HG03565 (cell line): ENCODE results near the gene TIMP2.
"Not testable (repeated sequence)": the region's sequence is repeated elsewhere in the genome, so short reads cannot be mapped to it uniquely, and the experiment has no call there.

ENCODE experiments used
- ATAC-seq: cut with Tn5 transposase; IDR thresholded peaks from one replicate; pipeline ENCODE4 v1.9.1; 2021; ENCODE audit warnings: mild to moderate bottlenecking, moderate library complexity; ENCODE audit not compliant: unreplicated experiment

The TIMP2 gene

DNA sequence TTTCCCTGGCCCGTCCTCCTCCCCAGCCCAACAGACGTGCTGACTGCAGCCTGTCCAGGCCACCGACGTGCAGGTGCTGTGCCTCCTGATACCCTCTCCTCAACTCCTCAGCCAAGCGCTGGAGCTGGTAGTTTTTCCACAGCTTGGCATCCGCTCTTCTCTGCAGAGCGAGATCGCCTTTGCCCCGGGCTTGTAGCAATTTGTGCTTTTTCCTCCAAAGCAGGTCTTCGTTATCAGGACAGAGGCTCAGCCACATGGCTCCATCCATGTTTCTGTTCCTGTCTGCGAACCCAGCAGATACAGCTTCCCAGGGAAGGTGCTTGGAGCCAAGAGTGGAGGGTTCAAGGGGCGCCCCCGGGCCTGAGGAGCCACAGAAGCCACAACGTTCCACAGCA lies 33.1 kb downstream of the TIMP2 start:
- ATAC-seq, result no peak

DNA sequence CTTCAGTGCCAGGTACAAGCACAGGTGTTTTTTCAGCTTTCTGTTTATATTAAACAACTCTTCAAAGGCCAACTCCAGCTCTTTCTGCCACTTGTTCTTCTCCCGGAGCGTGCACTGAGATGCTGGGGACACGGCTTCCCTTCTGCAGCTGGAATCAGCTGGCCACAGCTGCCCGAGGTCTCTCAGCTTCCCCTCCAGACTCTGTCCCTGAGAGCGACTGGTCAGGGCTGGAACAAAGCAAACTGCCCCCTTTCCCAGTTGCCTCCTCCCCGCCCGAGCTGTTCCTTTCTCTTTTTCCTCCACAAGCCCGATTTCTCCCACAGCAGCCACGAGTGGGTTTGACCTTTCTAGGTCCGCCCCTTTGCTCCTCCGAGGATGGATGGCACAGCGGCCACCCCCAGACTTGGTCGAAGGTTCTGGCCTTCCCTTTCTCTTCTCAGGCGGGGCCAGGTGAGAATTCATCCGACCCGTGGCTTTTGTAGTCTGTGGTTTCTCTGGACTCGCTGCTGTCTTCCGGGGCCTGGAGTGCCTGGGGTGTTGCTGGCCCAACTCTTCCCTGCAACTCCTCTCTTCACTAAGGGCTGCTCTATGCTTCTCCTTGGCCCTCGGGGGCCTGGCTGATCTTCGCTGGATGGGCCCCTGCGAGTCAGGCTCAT lies 33.7 kb downstream of the TIMP2 start:
- ATAC-seq, result no peak

DNA sequence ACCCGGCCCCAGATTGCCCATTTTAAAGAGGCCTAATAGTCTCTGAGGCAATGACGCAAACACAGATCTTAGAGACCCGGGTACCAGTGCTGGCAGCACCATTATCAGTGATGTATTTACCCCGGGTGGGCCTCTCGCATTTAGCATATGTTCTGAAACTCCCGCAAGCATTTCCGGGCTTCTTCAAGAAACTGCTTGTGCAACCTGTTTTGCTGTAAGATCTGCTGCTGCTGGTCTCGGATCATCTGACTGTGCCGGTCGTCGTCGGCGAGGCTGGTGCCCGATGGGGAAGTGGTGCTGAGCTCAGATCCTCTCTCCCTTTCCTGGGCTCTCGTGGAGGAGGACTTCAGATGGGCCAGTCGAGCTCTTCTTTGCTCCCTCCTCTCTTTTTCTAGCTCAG lies 34.7 kb downstream of the TIMP2 start:
- no peak for ATAC-seq

DNA sequence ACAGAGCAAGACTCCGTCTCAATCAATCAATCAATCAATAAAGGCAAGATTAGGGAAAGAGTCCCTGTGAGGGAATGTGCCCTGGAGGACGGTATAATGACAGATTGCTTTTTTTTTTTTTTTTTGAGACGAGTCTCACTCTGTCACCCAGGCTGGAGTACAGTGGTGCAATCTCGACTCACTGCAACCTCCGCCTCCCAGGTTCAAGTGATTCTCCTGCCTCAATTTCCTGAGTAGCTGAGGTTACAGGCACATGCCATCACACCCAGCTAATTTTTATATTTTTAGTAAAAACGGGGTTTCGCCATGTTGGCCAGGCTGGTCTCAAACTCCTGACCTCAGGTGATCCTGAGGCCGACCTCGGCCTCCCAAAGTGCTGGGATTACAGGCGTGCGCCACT lies 35.1 kb downstream of the TIMP2 start:
- ATAC-seq, result not testable (repeated sequence)

DNA sequence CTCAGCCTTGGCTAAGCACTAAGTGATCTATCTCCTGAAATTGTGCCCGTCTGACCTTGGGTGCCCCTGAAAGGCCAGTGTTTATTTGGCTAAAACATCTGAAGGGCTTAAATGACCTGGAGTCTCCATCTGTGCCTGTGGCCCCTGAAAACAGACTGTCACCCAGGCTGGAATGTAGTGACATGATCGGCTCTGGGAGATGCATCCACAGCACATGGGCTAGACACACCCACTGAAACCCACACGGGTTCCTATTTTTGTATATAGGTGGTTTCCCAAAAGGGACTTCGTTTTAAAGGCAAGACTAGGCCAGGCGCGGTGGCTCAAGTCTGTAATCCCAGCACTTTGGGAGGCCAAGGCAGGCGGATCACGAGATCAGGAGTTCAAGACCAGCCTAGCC lies 35.7 kb downstream of the TIMP2 start:
- ATAC-seq, result no peak

DNA sequence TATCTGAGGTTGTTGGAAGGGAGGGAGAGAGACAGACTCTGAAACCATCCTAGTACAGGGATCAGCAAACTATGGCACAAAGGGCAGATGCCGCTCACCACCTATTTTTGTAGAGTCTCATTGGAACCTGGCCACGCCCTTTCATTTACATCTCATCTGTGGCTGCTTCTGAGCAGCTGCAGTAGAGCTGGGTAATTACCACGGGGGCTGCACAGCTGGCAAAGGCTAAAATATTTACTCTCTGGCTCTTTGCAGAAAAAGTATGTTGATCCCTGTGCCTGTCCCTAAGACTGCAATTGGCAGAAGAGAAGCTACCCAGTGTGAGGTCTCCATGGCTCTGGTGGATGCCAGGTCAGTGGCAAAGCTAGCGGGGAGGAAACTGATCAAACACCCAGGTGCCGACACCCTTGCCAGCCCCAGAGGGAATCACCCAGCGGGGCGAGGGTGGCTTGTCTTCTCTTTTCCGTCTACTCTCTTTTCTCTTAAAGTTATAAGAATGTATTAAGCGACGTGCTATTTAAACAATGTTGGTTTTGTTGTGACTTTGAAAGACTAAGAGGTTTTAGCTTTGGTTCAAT lies 36.2 kb downstream of the TIMP2 start:
- ATAC-seq, result no peak

DNA sequence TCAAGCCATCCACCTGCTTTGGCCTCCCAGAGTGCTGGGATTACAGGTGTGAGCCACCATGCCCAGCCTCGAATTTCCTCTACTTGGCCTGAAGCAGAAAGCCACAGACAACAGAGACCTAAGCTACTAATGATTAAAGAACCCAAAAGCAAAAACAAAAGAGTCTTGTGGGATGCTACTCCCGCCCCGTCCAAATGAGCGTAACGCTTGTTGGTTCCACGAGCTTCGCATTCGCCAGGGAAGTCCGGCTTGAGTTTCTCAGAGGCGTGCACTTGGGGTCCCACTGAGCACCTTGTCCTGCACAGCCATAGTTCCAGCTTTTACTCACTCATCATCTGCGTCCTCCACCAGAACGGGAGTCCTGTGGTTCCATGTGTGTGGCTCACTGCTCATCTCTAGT lies 38.2 kb downstream of the TIMP2 start:
- no peak for ATAC-seq

DNA sequence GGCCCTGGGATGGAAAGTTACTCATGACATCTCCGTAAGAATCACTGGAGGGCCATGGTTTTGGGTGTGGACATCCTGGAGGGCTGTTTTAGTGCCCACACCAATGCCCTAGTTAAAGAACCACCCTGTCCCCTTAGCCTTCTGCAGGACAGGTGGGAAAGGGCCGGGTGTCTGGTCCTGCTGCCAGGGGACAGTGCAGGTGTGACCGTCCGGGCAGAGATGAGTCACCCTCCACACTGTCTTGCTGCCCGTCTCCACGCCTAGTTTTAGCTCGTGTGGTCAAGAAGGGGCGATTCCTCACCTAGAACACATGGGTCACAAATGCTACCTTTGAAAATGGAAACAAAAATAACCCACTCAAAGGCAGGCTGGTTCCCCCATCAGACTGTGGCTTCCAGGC lies 39.2 kb downstream of the TIMP2 start:
- ATAC-seq, result no peak

DNA sequence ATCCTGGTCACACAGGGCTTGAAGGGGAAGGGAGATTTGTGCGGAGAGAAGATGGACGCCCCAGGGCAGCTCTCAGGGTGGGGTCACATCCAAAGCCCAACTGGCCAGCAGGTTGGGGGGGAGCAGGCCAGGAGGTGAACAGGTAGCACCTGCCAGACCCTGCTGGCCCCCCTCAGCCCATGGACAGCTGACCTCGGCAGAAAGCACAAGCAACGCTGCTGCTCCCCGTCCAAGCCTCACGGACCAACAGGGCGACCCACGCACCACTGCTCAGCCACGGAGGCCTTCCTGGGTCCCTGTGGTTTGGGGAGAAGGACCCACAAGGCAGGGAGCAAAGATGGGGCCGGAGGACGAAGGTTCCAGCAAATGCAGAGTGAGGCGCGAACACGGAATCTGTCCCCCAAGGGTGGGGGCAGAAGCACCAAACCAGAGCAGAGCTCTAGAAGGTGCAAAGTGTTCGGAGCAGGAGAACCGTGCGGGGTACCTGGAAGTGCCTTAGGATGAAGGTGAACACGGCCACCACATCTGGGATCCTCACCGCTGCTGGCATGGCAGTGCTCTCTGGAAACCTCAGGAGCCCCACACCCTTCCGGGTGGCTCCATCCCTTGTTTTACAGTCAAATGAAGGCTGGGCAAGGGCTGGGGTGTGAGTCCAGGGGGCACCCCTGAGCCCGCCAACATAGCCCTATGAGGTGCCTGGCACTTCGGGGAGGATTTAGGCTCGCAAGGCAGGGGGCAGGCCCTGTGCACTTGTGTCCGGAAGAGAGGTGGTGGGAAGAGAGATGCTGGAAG lies 40.1 kb downstream of the TIMP2 start:
- ATAC-seq, result no peak

DNA sequence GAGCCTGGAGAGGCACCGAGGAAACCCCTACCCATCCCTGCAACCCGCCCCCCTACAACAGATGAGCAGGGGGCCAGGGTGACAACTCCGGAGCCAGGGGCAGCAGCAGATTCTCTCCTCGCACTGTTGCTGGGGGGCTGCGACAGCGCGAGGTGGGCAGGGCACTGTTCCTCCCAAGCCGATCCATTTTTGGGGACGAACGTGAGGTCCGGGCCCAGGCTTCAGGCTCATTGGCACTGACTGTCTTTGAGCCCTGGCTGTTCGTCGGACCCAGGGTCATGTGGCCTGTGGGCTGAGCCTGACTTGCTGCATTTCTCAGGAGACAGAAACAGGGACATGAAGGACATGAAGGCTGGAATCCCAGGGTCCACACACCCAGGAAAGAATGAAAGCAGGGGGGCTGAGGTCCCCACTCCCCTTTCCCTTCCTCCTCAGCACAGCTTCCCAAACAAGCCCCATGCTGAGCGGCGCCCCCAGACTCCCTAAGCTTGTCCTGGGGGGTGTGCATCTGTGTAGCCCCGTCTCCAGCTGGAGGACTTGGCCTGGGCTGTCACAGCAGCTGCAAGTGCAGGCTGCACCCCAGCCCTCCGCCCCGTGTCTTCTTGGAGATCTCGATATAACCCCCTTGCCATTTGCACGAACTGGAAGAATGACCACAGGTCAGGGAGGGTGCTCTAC lies 40.9 kb downstream of the TIMP2 start:
- no peak for ATAC-seq

DNA sequence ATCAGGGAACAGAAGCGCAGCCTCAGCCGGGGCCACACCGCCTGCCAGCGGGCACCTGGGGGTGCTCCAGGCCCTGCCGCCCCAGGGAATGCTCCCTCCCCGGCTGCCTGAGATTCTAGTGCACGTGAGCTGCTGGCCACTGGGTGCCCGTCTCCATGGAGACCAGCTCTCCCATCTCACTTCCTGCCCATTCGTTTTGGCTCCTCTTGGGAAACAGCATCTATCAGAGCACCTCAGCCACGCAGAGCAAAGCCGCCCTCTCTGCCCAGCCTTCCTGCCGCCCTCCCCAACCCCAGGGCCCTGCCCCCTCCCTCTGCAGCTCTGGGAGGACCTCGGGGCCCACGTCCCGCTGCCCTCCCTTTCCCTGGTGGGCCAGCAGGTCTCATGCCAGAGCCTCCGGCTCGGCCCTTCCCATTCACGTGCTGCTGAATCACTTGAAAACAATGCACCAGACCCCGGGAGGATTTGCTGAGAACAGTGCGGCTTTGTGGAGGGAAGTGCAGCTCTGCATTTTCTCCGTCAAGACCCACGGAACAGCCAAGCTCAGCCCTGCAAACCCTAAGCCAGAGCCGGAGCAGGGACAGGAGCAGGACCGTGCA lies 41.6 kb downstream of the TIMP2 start:
- no peak for ATAC-seq

DNA sequence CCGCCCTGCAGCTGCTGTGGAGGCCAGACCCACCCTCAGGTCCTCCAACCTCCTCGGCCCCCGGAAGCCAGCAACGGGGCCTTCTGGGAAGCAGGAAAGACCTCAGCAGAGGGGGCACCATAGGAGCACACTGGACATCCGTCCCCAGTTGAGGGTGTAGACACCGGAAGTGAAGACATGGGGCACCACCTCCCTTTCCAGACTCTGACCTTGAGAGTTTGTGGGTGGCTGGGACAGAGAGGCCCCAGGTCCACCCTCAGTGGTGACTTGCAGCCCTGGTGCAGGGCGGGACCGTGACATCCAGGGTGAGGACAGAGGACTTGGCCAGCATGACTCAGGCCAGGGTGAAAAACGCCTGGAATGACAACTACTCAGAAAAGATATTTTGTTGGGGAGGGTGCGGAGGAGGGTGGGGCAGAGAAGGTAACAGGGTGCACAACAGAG lies 42.1 kb downstream of the TIMP2 start:
- ATAC-seq, result no peak

DNA sequence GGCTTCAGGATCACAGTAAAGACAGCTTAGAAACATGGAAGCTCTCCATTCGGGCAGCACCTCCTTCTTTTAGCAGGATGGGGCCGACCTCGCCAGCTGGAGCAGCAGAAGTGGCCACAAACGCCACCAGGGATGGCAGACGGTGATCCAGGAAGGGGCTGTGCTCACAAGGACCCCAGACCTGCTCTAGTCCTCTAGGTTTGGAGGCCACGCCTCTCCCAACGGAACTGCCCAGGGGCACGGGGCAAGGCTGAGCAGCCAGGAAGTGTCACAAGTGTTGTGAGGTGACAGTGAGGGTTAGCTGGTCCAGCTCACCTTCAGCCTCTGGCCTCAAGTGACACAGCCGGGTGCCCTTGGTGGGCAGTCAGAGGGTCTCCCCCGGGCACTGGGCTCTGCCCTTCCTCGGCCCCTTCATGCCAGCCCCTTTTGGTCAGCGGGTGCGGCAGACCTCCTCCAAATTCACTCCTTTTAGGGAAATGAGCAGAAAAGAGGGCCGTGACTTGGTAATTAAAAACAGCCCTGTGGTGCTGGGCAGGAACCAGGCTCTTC lies 42.6 kb downstream of the TIMP2 start:
- no peak for ATAC-seq

DNA sequence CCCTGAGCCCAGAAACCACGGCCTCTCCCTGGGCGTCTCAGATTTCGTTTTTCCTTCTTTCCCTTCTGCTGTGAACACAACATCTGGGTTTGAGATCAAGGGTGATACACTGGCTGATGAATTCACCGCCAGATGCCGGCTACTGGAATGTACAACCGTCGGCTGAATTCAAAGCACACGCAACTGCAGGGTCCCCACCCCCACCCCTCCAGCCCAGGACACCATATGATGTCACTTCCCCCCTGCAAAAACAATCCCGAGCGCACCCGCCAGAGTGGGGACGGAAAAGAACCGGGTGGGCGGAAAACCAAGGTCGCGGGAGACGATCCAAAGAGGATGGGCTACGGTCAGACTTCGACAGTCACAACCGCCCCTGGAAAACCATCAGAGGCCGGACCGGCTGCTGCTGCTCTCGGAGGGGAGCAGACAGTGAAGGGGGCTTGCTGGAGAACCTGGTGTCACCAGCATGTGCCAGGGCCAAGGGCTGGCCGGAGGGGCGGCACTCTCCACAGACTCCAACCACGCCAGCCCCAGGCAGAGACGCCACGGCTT lies 45.5 kb downstream of the TIMP2 start:
- no peak for ATAC-seq

DNA sequence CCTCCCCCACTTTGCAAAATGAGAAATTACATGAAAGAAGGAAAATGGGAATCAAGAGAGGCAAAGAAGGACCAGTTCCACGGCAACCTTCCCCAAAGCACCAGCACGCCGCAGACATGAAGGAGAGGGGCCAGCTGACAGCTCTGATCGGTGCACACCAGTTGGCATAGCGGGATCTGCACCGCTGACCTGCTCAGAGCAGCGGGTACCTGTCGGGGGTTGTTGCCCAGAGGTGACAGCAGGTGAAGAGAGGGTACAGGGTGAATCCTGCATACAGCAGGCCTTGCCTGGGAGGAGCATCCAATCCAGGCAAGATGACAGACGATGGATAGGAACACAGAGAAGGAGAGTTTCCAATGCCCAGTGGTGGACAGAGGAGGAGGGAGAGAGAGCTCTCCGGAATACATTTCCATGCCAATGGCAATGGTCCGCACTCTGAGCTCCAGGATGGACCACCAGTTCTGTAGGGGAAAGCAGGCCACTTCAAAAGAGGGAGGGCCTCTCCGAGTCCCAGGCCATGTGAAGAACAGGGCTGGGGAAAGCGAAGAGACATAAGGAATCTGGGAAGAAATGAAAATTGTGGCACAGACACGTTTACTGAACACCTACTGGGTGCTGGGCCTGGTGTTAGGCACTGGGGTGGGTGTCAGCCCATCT lies 46.2 kb downstream of the TIMP2 start:
- no peak for ATAC-seq

DNA sequence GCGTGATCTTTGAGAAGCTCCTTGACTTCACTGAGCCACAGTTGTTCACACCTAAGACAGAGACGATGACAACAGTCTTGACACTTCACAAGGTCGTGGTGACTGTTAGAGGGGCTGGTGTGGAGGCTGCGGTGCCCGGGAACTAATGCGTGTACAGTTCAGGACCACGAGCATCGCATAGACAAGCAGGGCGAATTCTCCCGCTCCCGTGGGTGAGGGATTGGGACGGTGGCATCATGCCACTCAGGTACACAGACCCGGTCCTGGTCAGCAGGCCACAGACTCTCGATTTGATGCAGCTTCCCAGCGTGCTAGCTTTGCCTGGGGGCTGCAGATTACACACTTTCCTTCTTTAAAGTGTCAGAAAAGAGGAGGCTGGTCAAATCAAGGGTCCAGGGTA lies 46.9 kb downstream of the TIMP2 start:
- no peak for ATAC-seq

DNA sequence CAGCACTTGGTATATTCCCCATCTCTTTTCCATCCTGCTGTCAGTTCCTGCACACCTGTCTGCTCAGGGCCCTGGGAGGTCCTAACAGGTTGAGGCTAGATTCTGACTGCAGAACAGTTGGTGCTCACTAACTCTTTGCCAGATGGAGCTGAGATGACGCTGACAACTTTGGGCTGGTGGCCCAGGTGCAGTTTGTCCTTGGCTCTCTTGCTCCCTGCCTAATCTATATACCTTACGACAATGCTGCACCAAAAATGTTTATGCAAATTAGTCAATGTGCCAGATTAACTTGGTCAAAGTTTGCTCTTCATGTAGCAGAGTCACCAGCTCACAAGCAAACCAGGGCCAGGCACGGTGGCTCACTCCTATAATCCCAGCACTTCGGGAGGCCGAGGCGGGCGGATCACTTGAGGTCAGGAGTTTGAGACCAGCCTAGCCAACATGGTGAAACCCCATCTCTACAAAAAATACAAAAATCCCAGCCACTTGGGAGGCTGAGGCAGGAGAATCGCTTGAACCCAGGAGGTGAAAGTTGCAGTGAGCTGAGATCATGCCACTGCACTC lies 48.2 kb downstream of the TIMP2 start:
- ATAC-seq, result not testable (repeated sequence)

DNA sequence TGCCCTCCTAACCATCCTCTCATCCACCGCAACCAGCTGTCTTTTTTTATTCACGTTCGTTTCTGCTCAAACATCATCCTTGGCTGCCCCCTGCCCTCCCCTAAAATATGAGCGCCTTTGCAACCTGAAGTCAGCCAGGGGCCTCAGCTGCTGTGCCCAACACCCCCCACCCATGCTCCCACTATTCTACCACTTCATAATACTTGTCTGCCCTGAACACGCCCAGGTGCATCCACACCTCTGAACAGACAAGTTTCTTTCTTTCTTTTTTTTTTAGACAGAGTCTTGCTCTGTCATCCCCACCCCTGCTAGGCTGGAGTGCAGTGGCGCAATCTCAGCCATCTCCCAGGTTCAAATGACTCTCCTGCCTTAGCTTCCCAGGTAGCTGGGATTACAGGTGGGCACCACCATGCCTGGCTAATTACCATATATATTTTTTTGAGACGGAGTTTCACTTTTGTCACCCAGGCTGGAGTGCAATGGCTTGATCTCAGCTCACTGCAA lies 49.0 kb downstream of the TIMP2 start:
- ATAC-seq, result no peak

DNA sequence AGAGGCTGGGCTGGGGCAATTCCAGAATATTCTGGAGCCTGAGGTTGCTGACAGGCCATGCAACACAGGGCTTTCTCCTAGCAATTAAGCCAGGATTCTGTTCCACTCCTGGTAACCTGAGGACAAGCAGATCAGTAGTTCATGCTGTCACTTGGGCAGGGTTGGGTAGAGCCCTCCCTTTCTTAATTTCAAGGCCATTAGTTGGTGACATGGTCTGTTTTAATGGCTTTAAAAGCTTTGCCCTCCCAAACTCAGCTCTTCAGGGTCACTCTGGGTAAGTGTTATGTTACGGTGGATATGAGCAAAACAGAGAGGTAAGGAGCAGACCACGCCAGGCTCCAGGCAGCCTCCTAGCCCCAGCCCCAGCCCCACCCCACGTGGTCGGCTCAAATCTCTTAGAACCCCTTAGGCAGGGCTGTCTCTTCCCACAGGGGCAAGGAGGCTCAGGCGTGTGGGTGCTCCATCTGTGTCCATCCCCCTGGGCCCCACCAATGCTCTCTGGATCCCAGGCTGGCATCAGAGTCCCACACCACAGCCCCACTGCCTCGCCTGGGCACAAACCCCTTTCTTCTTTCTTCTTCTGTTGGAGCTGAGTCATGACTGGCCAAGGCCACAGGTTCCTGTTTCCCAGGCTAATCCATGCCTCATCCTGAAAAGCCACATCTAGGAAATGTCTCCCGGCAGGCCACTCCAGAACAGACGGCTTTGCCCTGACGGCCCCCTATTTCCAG lies 49.7 kb downstream of the TIMP2 start:
- no peak for ATAC-seq
